SK-N-SH treated with all-trans-retinoic acid at 6 μM for 48 hours (cell line): ENCODE measurements around the gene NOCT.

ENCODE experiments used
- CREB5 ChIP-seq: fragments of 250-450 bp; sonication (Bioruptor Pico); IDR thresholded peaks from 2 replicates; pipeline ENCODE4 v1.5.1; 2020; ENCODE audit warnings: low read depth, mild to moderate bottlenecking, moderate library complexity
- CSDC2 ChIP-seq: fragments of 250-450 bp; sonication (Bioruptor Pico); IDR thresholded peaks from 2 replicates; pipeline ENCODE4 v1.5.0; 2020; ENCODE audit warnings: mild to moderate bottlenecking, moderate library complexity
- ISL1 ChIP-seq: fragments of 250-450 bp; sonication (Bioruptor Pico); IDR thresholded peaks from 2 replicates; pipeline ENCODE4 v2.1.2; 2022; ENCODE audit warnings: mild to moderate bottlenecking, moderate library complexity
- SNAI2 ChIP-seq: fragments of 250-450 bp; sonication (Bioruptor Pico); IDR thresholded peaks from 2 replicates; pipeline ENCODE4 v1.5.0; 2020; ENCODE audit warnings: mild to moderate bottlenecking, moderate library complexity
- TOX ChIP-seq: fragments of 250-450 bp; sonication (Bioruptor Pico); IDR thresholded peaks from 2 replicates; pipeline ENCODE4 v1.8.0; 2021; ENCODE audit warnings: mild to moderate bottlenecking, moderate library complexity, borderline replicate concordance
- TSHZ2 ChIP-seq: fragments of 250-450 bp; sonication (Bioruptor Pico); IDR thresholded peaks from 2 replicates; pipeline ENCODE4 v1.5.0; 2020; ENCODE audit warnings: mild to moderate bottlenecking, moderate library complexity
- ZFP30 ChIP-seq: fragments of 450-650 bp; formaldehyde crosslinking; IDR thresholded peaks from 2 replicates; pipeline ENCODE4 v1.5.0; 2022; ENCODE audit warnings: mild to moderate bottlenecking, moderate library complexity
- ZNF565 ChIP-seq: fragments of 450-650 bp; formaldehyde crosslinking; conservative IDR thresholded peaks from 2 replicates; pipeline ENCODE4 v1.5.0; 2020; ENCODE audit warnings: low read depth, mild to moderate bottlenecking, moderate library complexity
- ZNF8 ChIP-seq: fragments of 450-650 bp; formaldehyde crosslinking; IDR thresholded peaks from 2 replicates; pipeline ENCODE4 v1.5.0; 2020; ENCODE audit warnings: mild to moderate bottlenecking, moderate library complexity
- TF ChIP-seq, protein P1 (sequence below): fragments of 250-450 bp; sonication (Bioruptor Pico); IDR thresholded peaks from 2 replicates; pipeline ENCODE4 v1.8.0; 2020; ENCODE audit warnings: mild to moderate bottlenecking, moderate library complexity, borderline replicate concordance
- TF ChIP-seq, protein P2 (sequence below): fragments of 250-450 bp; sonication (Bioruptor Pico); IDR thresholded peaks from 2 replicates; pipeline ENCODE4 v1.5.1; 2021; ENCODE audit warnings: mild to moderate bottlenecking, moderate library complexity

DNA sequence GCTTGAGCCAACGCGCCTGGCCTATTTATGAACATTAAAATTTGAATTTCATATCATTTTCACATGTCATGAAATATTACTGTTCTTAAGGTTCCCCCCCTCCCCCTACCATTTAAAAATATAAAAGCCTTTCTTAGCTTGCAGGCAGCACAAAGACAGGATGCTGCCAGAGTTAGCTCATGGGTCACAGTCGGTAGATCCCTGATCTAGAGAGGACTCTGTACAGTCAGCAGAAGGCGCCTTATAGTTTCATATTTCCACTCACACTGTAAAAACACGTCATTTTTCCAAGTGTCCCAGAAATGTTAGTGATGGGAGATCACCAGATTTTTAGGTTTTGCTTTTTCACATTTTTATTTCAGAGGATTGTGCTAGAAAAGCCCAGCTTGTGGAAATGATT is 12.2 kb downstream of the NOCT start:
- TF ChIP-seq TOX (CRISPR knock-in tag) (no peak), ISL1 (CRISPR knock-in tag) (no peak), SNAI2 (CRISPR knock-in tag) (no peak), ZNF565 (CRISPR knock-in tag) (no peak), ZNF8 (no peak), CSDC2 (CRISPR knock-in tag) (no peak), TSHZ2 (CRISPR knock-in tag) (no peak), CREB5 (CRISPR knock-in tag) (no peak), ZFP30 (CRISPR knock-in tag) (no peak)
- TF ChIP-seq, protein P1, sequence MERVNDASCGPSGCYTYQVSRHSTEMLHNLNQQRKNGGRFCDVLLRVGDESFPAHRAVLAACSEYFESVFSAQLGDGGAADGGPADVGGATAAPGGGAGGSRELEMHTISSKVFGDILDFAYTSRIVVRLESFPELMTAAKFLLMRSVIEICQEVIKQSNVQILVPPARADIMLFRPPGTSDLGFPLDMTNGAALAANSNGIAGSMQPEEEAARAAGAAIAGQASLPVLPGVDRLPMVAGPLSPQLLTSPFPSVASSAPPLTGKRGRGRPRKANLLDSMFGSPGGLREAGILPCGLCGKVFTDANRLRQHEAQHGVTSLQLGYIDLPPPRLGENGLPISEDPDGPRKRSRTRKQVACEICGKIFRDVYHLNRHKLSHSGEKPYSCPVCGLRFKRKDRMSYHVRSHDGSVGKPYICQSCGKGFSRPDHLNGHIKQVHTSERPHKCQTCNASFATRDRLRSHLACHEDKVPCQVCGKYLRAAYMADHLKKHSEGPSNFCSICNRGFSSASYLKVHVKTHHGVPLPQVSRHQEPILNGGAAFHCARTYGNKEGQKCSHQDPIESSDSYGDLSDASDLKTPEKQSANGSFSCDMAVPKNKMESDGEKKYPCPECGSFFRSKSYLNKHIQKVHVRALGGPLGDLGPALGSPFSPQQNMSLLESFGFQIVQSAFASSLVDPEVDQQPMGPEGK (CRISPR knock-in tag), result no peak
- TF ChIP-seq, protein P2, sequence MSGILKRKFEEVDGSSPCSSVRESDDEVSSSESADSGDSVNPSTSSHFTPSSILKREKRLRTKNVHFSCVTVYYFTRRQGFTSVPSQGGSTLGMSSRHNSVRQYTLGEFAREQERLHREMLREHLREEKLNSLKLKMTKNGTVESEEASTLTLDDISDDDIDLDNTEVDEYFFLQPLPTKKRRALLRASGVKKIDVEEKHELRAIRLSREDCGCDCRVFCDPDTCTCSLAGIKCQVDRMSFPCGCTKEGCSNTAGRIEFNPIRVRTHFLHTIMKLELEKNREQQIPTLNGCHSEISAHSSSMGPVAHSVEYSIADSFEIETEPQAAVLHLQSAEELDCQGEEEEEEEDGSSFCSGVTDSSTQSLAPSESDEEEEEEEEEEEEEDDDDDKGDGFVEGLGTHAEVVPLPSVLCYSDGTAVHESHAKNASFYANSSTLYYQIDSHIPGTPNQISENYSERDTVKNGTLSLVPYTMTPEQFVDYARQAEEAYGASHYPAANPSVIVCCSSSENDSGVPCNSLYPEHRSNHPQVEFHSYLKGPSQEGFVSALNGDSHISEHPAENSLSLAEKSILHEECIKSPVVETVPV, result no peak
